Endothelial cell of umbilical vein (primary cell): ENCODE data around the gene ADORA2B. TPM values are rescaled to one million over a fixed set of nuclear protein-coding genes. Genes with fewer than 3 reads are reported as not detected.
A peak's percentile ranks its signal among the peaks of the same experiment; 100 is the strongest.

ENCODE experiments used
- BruUV-seq: library from RNA; stranded (reverse); fragments of 400-500 nt; replicated peaks from 2 replicates; lab custom pipeline; 2021; lab: Mats Ljungman, UMichigan
- CTCF ChIA-PET: fragments of 300-600, 350-600 bp; sonication (Branson Sonifier 250); formaldehyde crosslinking; loops from one replicate; lab custom pipeline; 2021; ENCODE audit warnings: antibody characterized with exemption, inconsistent platforms; lab: Charles Lee
- POLR2A ChIA-PET: fragments of 300-600, 350-600 bp; sonication (Branson Sonifier 250); formaldehyde crosslinking; loops from one replicate; lab custom pipeline; 2021; ENCODE audit warnings: antibody characterized with exemption, inconsistent platforms; lab: Charles Lee
- DNase-seq: peaks from one replicate; pipeline ENCODE4 v3.0.0-alpha.2; 2011; ENCODE audit warnings: low read depth, low spot score
- FAIRE-seq: peaks from 2 replicates; lab custom pipeline; 2011; peaks lifted over from hg19 to GRCh38; lab: Jason Lieb, UNC
- H2AFZ ChIP-seq: 2 replicates; pipeline ENCODE4 v1.6.0; 2012; ENCODE audit warnings: low read depth, low read length, control low read depth, inconsistent platforms
- H3K27ac ChIP-seq: 2 replicates; pipeline ENCODE4 v1.5.1; 2011; ENCODE audit warnings: low read depth, mild to moderate bottlenecking, control low read depth, low read length, moderate library complexity; ENCODE audit not compliant: insufficient read depth
- H3K27me3 ChIP-seq, 2 experiments: 2 replicates each; pipeline versions ENCODE4 v1.6.0 to v1.6.1; 2011; ENCODE audit warnings: low read length in 2 of 2, mixed read lengths in 1 of 2; ENCODE audit not compliant: control insufficient read depth in 2 of 2, insufficient read depth in 2 of 2
- H3K36me3 ChIP-seq, 2 experiments: 2 replicates in 1 of 2; 3 replicates in 1 of 2; pipeline ENCODE4 v1.5.1; 2011; ENCODE audit warnings: low read length in 2 of 2, mild to moderate bottlenecking in 1 of 2, moderate library complexity in 1 of 2; ENCODE audit not compliant: control insufficient read depth in 2 of 2, insufficient read depth in 2 of 2; ENCODE audit errors: extremely low read depth in 1 of 2
- H3K4me1 ChIP-seq: 3 replicates; pipeline ENCODE4 v1.5.1; 2011; ENCODE audit warnings: mild to moderate bottlenecking, low read length; ENCODE audit not compliant: control insufficient read depth, insufficient read depth; ENCODE audit errors: extremely low read depth
- H3K4me2 ChIP-seq: 2 replicates; pipeline ENCODE4 v1.6.1; 2011; ENCODE audit warnings: low read length, control low read depth, mixed read lengths; ENCODE audit not compliant: insufficient read depth
- H3K4me3 ChIP-seq, 3 experiments: fragments of 200-600 bp in 1 of 3; sonication (generic), shearing (Covaris generic) in 1 of 3; replicated peaks in 1 of 3; 2 replicates each; pipeline ENCODE4 v1.5.1; 2011 to 2016; ENCODE audit warnings: control low read depth in 3 of 3, low read length in 3 of 3, mild to moderate bottlenecking in 2 of 3, inconsistent platforms in 1 of 3, low read depth in 1 of 3, moderate library complexity in 1 of 3; ENCODE audit not compliant: insufficient read depth in 1 of 3
- H3K79me2 ChIP-seq: 2 replicates; pipeline ENCODE4 v1.6.0; 2012; ENCODE audit warnings: low read length, inconsistent platforms; ENCODE audit not compliant: control insufficient read depth, insufficient read depth
- H3K9ac ChIP-seq: replicated peaks from 2 replicates; pipeline ENCODE3; 2011; ENCODE audit warnings: low read length, control low read depth; ENCODE audit not compliant: insufficient read depth; ENCODE audit errors: extremely low read depth
- H3K9me1 ChIP-seq: replicated peaks from 3 replicates; pipeline ENCODE4 v1.6.0; 2011; ENCODE audit warnings: mild to moderate bottlenecking, low read length; ENCODE audit not compliant: control insufficient read depth, insufficient read depth; ENCODE audit errors: extremely low read depth
- H3K9me3 ChIP-seq: replicated peaks from 2 replicates; pipeline ENCODE4 v1.5.1; 2012; ENCODE audit warnings: low read length, inconsistent platforms; ENCODE audit not compliant: control insufficient read depth, insufficient read depth
- H4K20me1 ChIP-seq: replicated peaks from 2 replicates; pipeline ENCODE3; 2011; ENCODE audit warnings: mild to moderate bottlenecking, low read length; ENCODE audit not compliant: control insufficient read depth, insufficient read depth; ENCODE audit errors: extremely low read depth
- CTCF ChIP-seq, 2 donors: IDR thresholded peaks; 1 replicate in 1 of 2; 2 replicates in 1 of 2; pipeline ENCODE4 v1.5.1; 2011; ENCODE audit warnings: low read length in 2 of 2, mild to moderate bottlenecking in 2 of 2, moderate library complexity in 2 of 2, control low read depth in 1 of 2, inconsistent platforms in 1 of 2, low read depth in 1 of 2; ENCODE audit not compliant: insufficient read depth in 1 of 2; ENCODE audit errors: extremely low read depth in 1 of 2
- EZH2 ChIP-seq: IDR thresholded peaks from 2 replicates; pipeline ENCODE4 v1.6.1; 2012; ENCODE audit warnings: borderline replicate concordance, low read depth, mild to moderate bottlenecking, moderate library complexity, low read length, inconsistent platforms; ENCODE audit not compliant: severe bottlenecking
- FOS ChIP-seq: IDR thresholded peaks from 2 replicates; pipeline ENCODE4 v1.6.1; 2011; ENCODE audit warnings: mild to moderate bottlenecking, low read length, moderate library complexity, borderline replicate concordance; ENCODE audit not compliant: insufficient read depth
- JUN ChIP-seq: IDR thresholded peaks from 2 replicates; pipeline ENCODE4 v1.6.1; 2011; ENCODE audit warnings: borderline replicate concordance, low read depth; ENCODE audit not compliant: insufficient read length, insufficient read depth
- POLR2A ChIP-seq: IDR thresholded peaks from 2 replicates; pipeline ENCODE4 v1.6.1; 2012; ENCODE audit warnings: low read depth, mild to moderate bottlenecking, control low read depth, low read length
- POLR2AphosphoS5 ChIP-seq: IDR thresholded peaks from 2 replicates; pipeline ENCODE4 v1.6.1; 2012; ENCODE audit warnings: low read depth, mild to moderate bottlenecking, control low read depth, low read length, moderate library complexity; ENCODE audit not compliant: insufficient read depth
- dilution Hi-C: fragments of 300-500 bp; cut with MboI; formaldehyde crosslinking; loops from one replicate; pipeline ENCODE4 v1.15.0; 2019; ENCODE audit warnings: low sequenced_read_pairs; ENCODE audit not compliant: extremely low pct_ligation_motif_present
- intact Hi-C: fragments of 100-400 bp; cut with micrococcal nuclease; formaldehyde crosslinking; loops from one replicate; pipeline ENCODE4 v1.10.0; 2022
- polyA plus RNA-seq, 4 experiments: library from polyadenylated mRNA; depleted of rRNA in 3 of 4; stranded (reverse) in 3 of 4; unstranded in 1 of 4; fragments of >200 nt; gene quantifications; 2 replicates each; pipeline versions ENCODE4 v1.2.1 to v1.2.3, GENCODE V29; 2011 to 2012; ENCODE audit warnings: missing spikeins in 1 of 4
- total RNA-seq: library from RNA; stranded (reverse); gene quantifications from 2 replicates; pipeline ENCODE4 v1.2.3, GENCODE V29; 2021
- TF ChIP-seq, protein P1 (sequence below): IDR thresholded peaks from 2 replicates; pipeline ENCODE4 v1.6.1; 2011; ENCODE audit not compliant: insufficient read depth, insufficient read length

ADORA2B gene
- total and polyA plus RNA-seq, 2 donors (not counting 3 experiments of a cell fraction or from before 2014, with no cell fraction given), result 8.8 to 9.8 TPM

GRCh38 chr17:16007439-16007838, 62.5 kb downstream of the ADORA2B start:
- FAIRE-seq (no peak), DNase-seq (no peak)
- H3K27me3 ChIP-seq, result no peaks in the 10 kb centered on the region
- TF ChIP-seq EZH2, result no peak
- H3K4me1 ChIP-seq, result peaks cover 14% of the 10 kb centered on the region
- no peak overlapping the region for H2AFZ ChIP-seq
- H3K4me3 ChIP-seq, result no peak overlapping the region
- H3K9ac ChIP-seq, result no peak overlapping the region
- dilution Hi-C loops, result no loop called here
- peaks cover 24 to 42% of the 10 kb centered on the region in 2 experiments for H3K36me3 ChIP-seq
- no peak overlapping the region for H3K27ac ChIP-seq
- ChIA-PET POLR2A (no interaction called here), CTCF (no interaction called here)
- H3K9me3 ChIP-seq, result no peaks in the 10 kb centered on the region
- no peak overlapping the region for H3K4me2 ChIP-seq
- H4K20me1 ChIP-seq, result no peaks in the 10 kb centered on the region
- peaks cover 42% of the 10 kb centered on the region for H3K79me2 ChIP-seq
- no peaks in the 10 kb centered on the region for H3K9me1 ChIP-seq
- intact Hi-C loops, result no loop called here
- no TSS peak for BruUV-seq

GRCh38 chr17:16013943-16014407, 69.0 kb downstream of the ADORA2B start:
- Histone ChIP-seq H3K9me1 (no peaks in the 10 kb centered on the region), H3K9ac (peak overlapping the region; percentile 43), H4K20me1 (no peaks in the 10 kb centered on the region), H2AFZ (no peak overlapping the region), H3K4me3 (no peak overlapping the region), H3K27me3 (no peaks in the 10 kb centered on the region), H3K9me3 (no peaks in the 10 kb centered on the region), H3K79me2 (peaks cover 46% of the 10 kb centered on the region), H3K4me1 (peaks cover 34% of the 10 kb centered on the region), H3K36me3 (peaks cover 0 to 20% of the 10 kb centered on the region in 2 experiments), H3K4me2 (peak overlapping the region; percentile 83), H3K27ac (peak overlapping the region; percentile 84)
- TF ChIP-seq CTCF (IDR thresholded peaks at IDR 0.05; ENCODE audit: extremely low read depth in 1 of 2, insufficient read depth in 1 of 2, low read depth in 1 of 2, low read length in 2 of 2) (peak; percentile 53 to 54), POLR2AphosphoS5 (peak; percentile 35), POLR2A (peak; percentile 3), JUN (peak; percentile 90), FOS (peak; percentile 81), EZH2 (no peak)
- TF ChIP-seq, protein P1, sequence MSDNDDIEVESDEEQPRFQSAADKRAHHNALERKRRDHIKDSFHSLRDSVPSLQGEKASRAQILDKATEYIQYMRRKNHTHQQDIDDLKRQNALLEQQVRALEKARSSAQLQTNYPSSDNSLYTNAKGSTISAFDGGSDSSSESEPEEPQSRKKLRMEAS, result no peak
- FAIRE-seq, result peak; percentile 80
- no TSS peak for BruUV-seq
- DNase-seq, result peak; percentile 95
- intact Hi-C loops, result no loop called here
- dilution Hi-C loops, result no loop called here
- ChIA-PET CTCF (interaction anchor here (1.1 to 2.2 kb wide), 5 partner anchors 10 to 69 kb away, joined by 5 to 11 read pairs (median 7); partner anchors contain the start of genes ADORA2B, TTC19 and ZSWIM7), POLR2A (interaction anchor here (0.5 to 1.8 kb wide), 5 partner anchors 12 to 367 kb away, joined by 3 to 5 read pairs (median 3); partner anchors contain the start of genes TTC19, UBB and ZSWIM7)
